Hepatocyte (in vitro differentiated cells): ENCODE results near the gene VWA2.

Experiments used
- EZH2 ChIP-seq: fragments of 200-600 bp; sonication (generic); IDR thresholded peaks from 2 replicates; pipeline ENCODE4 v1.6.1; 2016; ENCODE audit warnings: antibody characterized with exemption, mild to moderate bottlenecking, borderline replicate concordance
- EZH2phosphoT487 ChIP-seq: fragments of 200-600 bp; sonication (generic); IDR thresholded peaks from one replicate; pipeline ENCODE4 v1.6.1; 2018; ENCODE audit warnings: antibody characterized with exemption, mild to moderate bottlenecking, low read depth, moderate library complexity; ENCODE audit not compliant: unreplicated experiment, severe bottlenecking
- TF ChIP-seq, protein P1 (sequence below): fragments of 200-600 bp; sonication (generic); IDR thresholded peaks from 2 replicates; pipeline ENCODE4 v1.5.1; 2016; ENCODE audit warnings: antibody characterized with exemption, mild to moderate bottlenecking; ENCODE audit not compliant: poor library complexity

DNA sequence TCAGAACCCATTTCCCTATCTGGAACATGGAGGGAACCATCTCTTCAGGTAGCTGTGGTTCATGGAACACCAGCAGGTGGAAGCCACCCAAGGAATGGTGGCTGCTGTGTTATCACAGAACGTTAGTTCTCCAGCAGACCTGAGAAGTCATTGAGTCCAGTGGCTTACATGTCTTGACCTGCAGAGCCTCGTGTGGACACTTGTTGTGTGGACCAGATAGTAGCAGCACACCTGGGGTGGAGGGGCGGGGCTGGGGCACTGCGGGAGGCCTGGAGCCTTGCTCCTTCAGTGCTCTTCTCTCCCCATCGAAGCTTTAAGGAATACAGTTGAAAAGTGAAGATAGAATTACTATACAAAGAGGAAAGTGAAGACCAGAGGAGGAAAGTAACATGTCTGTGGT, 42.4 kb downstream of the VWA2 start:
- TF ChIP-seq, protein P1, sequence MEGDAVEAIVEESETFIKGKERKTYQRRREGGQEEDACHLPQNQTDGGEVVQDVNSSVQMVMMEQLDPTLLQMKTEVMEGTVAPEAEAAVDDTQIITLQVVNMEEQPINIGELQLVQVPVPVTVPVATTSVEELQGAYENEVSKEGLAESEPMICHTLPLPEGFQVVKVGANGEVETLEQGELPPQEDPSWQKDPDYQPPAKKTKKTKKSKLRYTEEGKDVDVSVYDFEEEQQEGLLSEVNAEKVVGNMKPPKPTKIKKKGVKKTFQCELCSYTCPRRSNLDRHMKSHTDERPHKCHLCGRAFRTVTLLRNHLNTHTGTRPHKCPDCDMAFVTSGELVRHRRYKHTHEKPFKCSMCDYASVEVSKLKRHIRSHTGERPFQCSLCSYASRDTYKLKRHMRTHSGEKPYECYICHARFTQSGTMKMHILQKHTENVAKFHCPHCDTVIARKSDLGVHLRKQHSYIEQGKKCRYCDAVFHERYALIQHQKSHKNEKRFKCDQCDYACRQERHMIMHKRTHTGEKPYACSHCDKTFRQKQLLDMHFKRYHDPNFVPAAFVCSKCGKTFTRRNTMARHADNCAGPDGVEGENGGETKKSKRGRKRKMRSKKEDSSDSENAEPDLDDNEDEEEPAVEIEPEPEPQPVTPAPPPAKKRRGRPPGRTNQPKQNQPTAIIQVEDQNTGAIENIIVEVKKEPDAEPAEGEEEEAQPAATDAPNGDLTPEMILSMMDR = no peak
- TF ChIP-seq EZH2 = no peak
- TF ChIP-seq EZH2phosphoT487 = no peak
